HL-60 (cell line): ENCODE measurements around the gene OSCAR.

ENCODE experiments used
- CTCF ChIP-seq: IDR thresholded peaks from one replicate; pipeline ENCODE4 v1.5.1; 2011; ENCODE audit warnings: low read length, control low read depth, inconsistent platforms; ENCODE audit not compliant: insufficient read depth
- GABPA ChIP-seq: IDR thresholded peaks from 2 replicates; pipeline ENCODE4 v1.6.1; 2012; ENCODE audit warnings: low read depth
- POLR2AphosphoS5 ChIP-seq: IDR thresholded peaks from 2 replicates; pipeline ENCODE4 v1.6.1; 2012; ENCODE audit warnings: low read depth
- REST ChIP-seq: IDR thresholded peaks from 2 replicates; pipeline ENCODE4 v1.6.1; 2012; ENCODE audit warnings: low read depth; ENCODE audit not compliant: insufficient replicate concordance
- SPI1 ChIP-seq: IDR thresholded peaks from 2 replicates; pipeline ENCODE4 v1.6.1; 2012; ENCODE audit warnings: low read depth, mild to moderate bottlenecking, borderline replicate concordance

GRCh38 chr19:54136086-54136863 is 35.7 kb upstream of the OSCAR start:
- no peak for TF ChIP-seq CTCF
- no peak for TF ChIP-seq SPI1
- TF ChIP-seq REST, result no peak
- TF ChIP-seq POLR2AphosphoS5, result no peak
- no peak for TF ChIP-seq GABPA
